Kidney epithelial cell (primary cell): Measurements from ENCODE around the gene MSANTD1. TPM values are rescaled to one million over a fixed set of nuclear protein-coding genes. Genes with fewer than 3 reads are reported as not detected.

Source experiments
- DNase-seq: peaks from one replicate; pipeline ENCODE4 v3.0.0-alpha.2; 2010; ENCODE audit warnings: low read depth
- H3K27me3 ChIP-seq: 2 replicates; pipeline ENCODE4 v1.6.0; 2011; ENCODE audit warnings: low read length; ENCODE audit not compliant: control insufficient read depth, insufficient read depth
- H3K36me3 ChIP-seq: 2 replicates; pipeline ENCODE4 v1.5.1; 2011; ENCODE audit warnings: low read length; ENCODE audit not compliant: control insufficient read depth, insufficient read depth
- H3K4me3 ChIP-seq: 2 replicates; pipeline ENCODE4 v1.5.1; 2011; ENCODE audit warnings: low read depth, mild to moderate bottlenecking, control low read depth, low read length
- CTCF ChIP-seq: IDR thresholded peaks from 2 replicates; pipeline ENCODE4 v1.5.1; 2011; ENCODE audit warnings: mild to moderate bottlenecking, moderate library complexity, low read length, control low read depth, inconsistent platforms; ENCODE audit not compliant: insufficient read depth, poor library complexity, severe bottlenecking
- total RNA-seq: library from RNA; depleted of rRNA; stranded (reverse); fragments of >200 nt; gene quantifications from 2 replicates; pipeline ENCODE4 v1.2.3, GENCODE V29; 2015

MSANTD1 gene
- total RNA-seq, 1 donor from 2014 or later, result 0.50 TPM

GRCh38 chr4:3227878-3228675, 20.9 kb upstream of the MSANTD1 start:
- Histone ChIP-seq H3K36me3 (peaks cover 11% of the 10 kb centered on the region), H3K27me3 (no peaks in the 10 kb centered on the region), H3K4me3 (no peak overlapping the region)
- DNase-seq, result no peak
- TF ChIP-seq CTCF, result no peak

GRCh38 chr4:3228881-3229280, 20.1 kb upstream of the MSANTD1 start:
- H3K4me3 ChIP-seq, result no peak overlapping the region
- peaks cover 12% of the 10 kb centered on the region for H3K36me3 ChIP-seq
- no peaks in the 10 kb centered on the region for H3K27me3 ChIP-seq
- DNase-seq, result no peak
- no peak for TF ChIP-seq CTCF

GRCh38 chr4:3229328-3229727, 19.6 kb upstream of the MSANTD1 start:
- Histone ChIP-seq H3K4me3 (no peak overlapping the region), H3K27me3 (no peaks in the 10 kb centered on the region), H3K36me3 (peaks cover 12% of the 10 kb centered on the region)
- no peak for DNase-seq
- TF ChIP-seq CTCF, result no peak

GRCh38 chr4:3229964-3230363, 19.0 kb upstream of the MSANTD1 start:
- Histone ChIP-seq H3K36me3 (peaks cover 12% of the 10 kb centered on the region), H3K27me3 (no peaks in the 10 kb centered on the region), H3K4me3 (no peak overlapping the region)
- DNase-seq, result no peak
- no peak for TF ChIP-seq CTCF

- no peak for TF ChIP-seq CTCF
- no peaks in the 10 kb centered on the region for H3K27me3 ChIP-seq
- DNase-seq, result no peak
- peaks cover 12% of the 10 kb centered on the region for H3K36me3 ChIP-seq
- H3K4me3 ChIP-seq, result no peak overlapping the region
Measured at GRCh38 chr4:3231471-3231870, 17.5 kb upstream of the MSANTD1 start.

- H3K4me3 ChIP-seq, result no peak overlapping the region
- H3K36me3 ChIP-seq, result peaks cover 12% of the 10 kb centered on the region
- DNase-seq, result no peak
- H3K27me3 ChIP-seq, result no peaks in the 10 kb centered on the region
- TF ChIP-seq CTCF, result no peak
Measured at GRCh38 chr4:3232001-3232400, 17.0 kb upstream of the MSANTD1 start.
